Measurements from ENCODE around the gene GPX7. TPM values are rescaled to one million over a fixed set of nuclear protein-coding genes. Genes with fewer than 3 reads are reported as not detected.
"Not testable (repeated sequence)": the region's sequence is repeated elsewhere in the genome, so short reads cannot be mapped to it uniquely, and the experiment has no call there.

Gene GPX7
- total RNA-seq, 1 donor from 2014 or later: 57.7 TPM

- Mint-ChIP-seq H3K27ac (peak overlapping the region; percentile 27), H3K4me3 (no peak overlapping the region)
Measured at GRCh38 chr1:52569449-52570210, 32.5 kb upstream of the GPX7 start.

GRCh38 chr1:52571783-52572182 lies 30.4 kb upstream of the GPX7 start:
- Mint-ChIP-seq H3K4me1 (peaks cover 20% of the 10 kb centered on the region), H3K27ac (no peak overlapping the region), H3K9me3 (no peaks in the 10 kb centered on the region), H3K27me3 (ENCODE audit: low read depth) (no peaks in the 10 kb centered on the region), H3K36me3 (no peaks in the 10 kb centered on the region), H3K4me3 (no peak overlapping the region)
- DNase-seq (ENCODE audit: low spot score in 2 of 2, unreplicated experiment in 2 of 2): no peak
- no peak for TF ChIP-seq CTCF (IDR thresholded peaks at IDR 0.05; ENCODE audit: unreplicated experiment)

More at GRCh38 chr1:52569449-52570210, 32.5 kb upstream of the GPX7 start:
- no peak for TF ChIP-seq CTCF (IDR thresholded peaks at IDR 0.05; ENCODE audit: unreplicated experiment)
- no peaks in the 10 kb centered on the region for H3K36me3 Mint-ChIP-seq
- no peaks in the 10 kb centered on the region for H3K9me3 Mint-ChIP-seq
- H3K27me3 Mint-ChIP-seq (ENCODE audit: low read depth): no peaks in the 10 kb centered on the region
- no peak for DNase-seq (ENCODE audit: low spot score in 2 of 2, unreplicated experiment in 2 of 2)
- H3K4me1 Mint-ChIP-seq: peaks cover 20% of the 10 kb centered on the region

GRCh38 chr1:52572387-52572786 lies 29.8 kb upstream of the GPX7 start:
- Mint-ChIP-seq H3K27me3 (ENCODE audit: low read depth) (no peaks in the 10 kb centered on the region), H3K9me3 (no peaks in the 10 kb centered on the region), H3K36me3 (no peaks in the 10 kb centered on the region), H3K27ac (no peak overlapping the region), H3K4me1 (peaks cover 20% of the 10 kb centered on the region), H3K4me3 (no peak overlapping the region)
- no peak for DNase-seq (ENCODE audit: low spot score in 2 of 2, unreplicated experiment in 2 of 2)
- no peak for TF ChIP-seq CTCF (IDR thresholded peaks at IDR 0.05; ENCODE audit: unreplicated experiment)

GRCh38 chr1:52574594-52574993 lies 27.6 kb upstream of the GPX7 start:
- TF ChIP-seq CTCF (IDR thresholded peaks at IDR 0.05; ENCODE audit: unreplicated experiment): no peak
- Mint-ChIP-seq H3K4me1 (peaks cover 4% of the 10 kb centered on the region), H3K27me3 (ENCODE audit: low read depth) (no peaks in the 10 kb centered on the region), H3K36me3 (no peaks in the 10 kb centered on the region), H3K9me3 (no peaks in the 10 kb centered on the region), H3K4me3 (no peak overlapping the region), H3K27ac (no peak overlapping the region)
- no peak for DNase-seq (ENCODE audit: low spot score in 2 of 2, unreplicated experiment in 2 of 2)

GRCh38 chr1:52576074-52576473 lies 26.1 kb upstream of the GPX7 start:
- Mint-ChIP-seq H3K4me3 (no peak overlapping the region), H3K36me3 (no peaks in the 10 kb centered on the region), H3K9me3 (no peaks in the 10 kb centered on the region), H3K27me3 (ENCODE audit: low read depth) (no peaks in the 10 kb centered on the region), H3K4me1 (peaks cover 2% of the 10 kb centered on the region), H3K27ac (no peak overlapping the region)
- no peak for TF ChIP-seq CTCF (IDR thresholded peaks at IDR 0.05; ENCODE audit: unreplicated experiment)
- DNase-seq (ENCODE audit: low spot score in 2 of 2, unreplicated experiment in 2 of 2): no peak

GRCh38 chr1:52578066-52578465 lies 24.1 kb upstream of the GPX7 start:
- not testable (repeated sequence) for H3K4me3 Mint-ChIP-seq; H3K27ac Mint-ChIP-seq; H3K9me3 Mint-ChIP-seq; DNase-seq (ENCODE audit: low spot score in 2 of 2, unreplicated experiment in 2 of 2); H3K36me3 Mint-ChIP-seq; H3K4me1 Mint-ChIP-seq; H3K27me3 Mint-ChIP-seq (ENCODE audit: low read depth)
